DOHH2 (cell line): ENCODE data around the gene TTC27.

Source experiments
- EZH2phosphoT487 ChIP-seq: fragments of 200-600 bp; sonication (generic); IDR thresholded peaks from 2 replicates; pipeline ENCODE4 v1.6.1; 2017; ENCODE audit warnings: borderline replicate concordance, mild to moderate bottlenecking, antibody characterized with exemption, low read length, moderate library complexity, mixed read lengths
- TF ChIP-seq, protein P1 (sequence below): fragments of 200-600 bp; sonication (generic); IDR thresholded peaks from one replicate; pipeline ENCODE4 v1.5.1; 2014; ENCODE audit warnings: antibody characterized with exemption, mild to moderate bottlenecking, low read depth, low read length; ENCODE audit not compliant: poor library complexity, severe bottlenecking

DNA sequence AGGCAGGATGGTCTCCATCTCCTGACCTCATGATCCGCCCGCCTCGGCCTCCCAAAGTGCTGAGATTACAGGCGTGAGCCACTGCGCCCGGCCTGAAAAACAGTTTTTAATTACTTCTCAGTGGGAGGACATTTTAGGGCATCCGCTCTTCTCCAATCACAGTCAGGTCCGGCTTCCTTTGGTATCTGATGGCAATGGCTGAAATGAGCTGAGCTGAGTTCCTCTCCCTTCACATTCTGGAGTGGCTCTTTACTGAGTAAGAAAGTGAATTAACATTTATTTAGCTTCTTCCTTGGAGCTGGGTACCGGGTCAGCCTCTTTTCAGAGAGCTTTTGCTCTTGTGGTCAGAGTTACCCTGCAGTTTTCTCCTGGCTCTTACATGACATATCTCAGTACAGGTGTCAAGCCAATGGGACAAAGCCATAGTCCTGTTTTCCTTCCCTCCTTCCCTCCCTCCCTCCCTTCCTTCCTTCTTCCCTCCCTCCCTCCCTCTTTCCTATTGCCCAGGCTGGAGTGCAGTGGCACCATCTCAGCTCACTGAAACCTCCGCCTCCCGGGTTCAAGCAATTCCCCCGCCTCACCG lies 1.1 kb upstream of the TTC27 start:
- TF ChIP-seq, protein P1, sequence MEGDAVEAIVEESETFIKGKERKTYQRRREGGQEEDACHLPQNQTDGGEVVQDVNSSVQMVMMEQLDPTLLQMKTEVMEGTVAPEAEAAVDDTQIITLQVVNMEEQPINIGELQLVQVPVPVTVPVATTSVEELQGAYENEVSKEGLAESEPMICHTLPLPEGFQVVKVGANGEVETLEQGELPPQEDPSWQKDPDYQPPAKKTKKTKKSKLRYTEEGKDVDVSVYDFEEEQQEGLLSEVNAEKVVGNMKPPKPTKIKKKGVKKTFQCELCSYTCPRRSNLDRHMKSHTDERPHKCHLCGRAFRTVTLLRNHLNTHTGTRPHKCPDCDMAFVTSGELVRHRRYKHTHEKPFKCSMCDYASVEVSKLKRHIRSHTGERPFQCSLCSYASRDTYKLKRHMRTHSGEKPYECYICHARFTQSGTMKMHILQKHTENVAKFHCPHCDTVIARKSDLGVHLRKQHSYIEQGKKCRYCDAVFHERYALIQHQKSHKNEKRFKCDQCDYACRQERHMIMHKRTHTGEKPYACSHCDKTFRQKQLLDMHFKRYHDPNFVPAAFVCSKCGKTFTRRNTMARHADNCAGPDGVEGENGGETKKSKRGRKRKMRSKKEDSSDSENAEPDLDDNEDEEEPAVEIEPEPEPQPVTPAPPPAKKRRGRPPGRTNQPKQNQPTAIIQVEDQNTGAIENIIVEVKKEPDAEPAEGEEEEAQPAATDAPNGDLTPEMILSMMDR: no peak
- TF ChIP-seq EZH2phosphoT487: no peak
